Fibroblast of skin of back (primary cell): ENCODE data around the gene RERE.

ENCODE experiments used
- DNase-seq: peaks from one replicate; pipeline ENCODE4 v3.0.0-alpha.2; 2013

The RERE gene

DNA sequence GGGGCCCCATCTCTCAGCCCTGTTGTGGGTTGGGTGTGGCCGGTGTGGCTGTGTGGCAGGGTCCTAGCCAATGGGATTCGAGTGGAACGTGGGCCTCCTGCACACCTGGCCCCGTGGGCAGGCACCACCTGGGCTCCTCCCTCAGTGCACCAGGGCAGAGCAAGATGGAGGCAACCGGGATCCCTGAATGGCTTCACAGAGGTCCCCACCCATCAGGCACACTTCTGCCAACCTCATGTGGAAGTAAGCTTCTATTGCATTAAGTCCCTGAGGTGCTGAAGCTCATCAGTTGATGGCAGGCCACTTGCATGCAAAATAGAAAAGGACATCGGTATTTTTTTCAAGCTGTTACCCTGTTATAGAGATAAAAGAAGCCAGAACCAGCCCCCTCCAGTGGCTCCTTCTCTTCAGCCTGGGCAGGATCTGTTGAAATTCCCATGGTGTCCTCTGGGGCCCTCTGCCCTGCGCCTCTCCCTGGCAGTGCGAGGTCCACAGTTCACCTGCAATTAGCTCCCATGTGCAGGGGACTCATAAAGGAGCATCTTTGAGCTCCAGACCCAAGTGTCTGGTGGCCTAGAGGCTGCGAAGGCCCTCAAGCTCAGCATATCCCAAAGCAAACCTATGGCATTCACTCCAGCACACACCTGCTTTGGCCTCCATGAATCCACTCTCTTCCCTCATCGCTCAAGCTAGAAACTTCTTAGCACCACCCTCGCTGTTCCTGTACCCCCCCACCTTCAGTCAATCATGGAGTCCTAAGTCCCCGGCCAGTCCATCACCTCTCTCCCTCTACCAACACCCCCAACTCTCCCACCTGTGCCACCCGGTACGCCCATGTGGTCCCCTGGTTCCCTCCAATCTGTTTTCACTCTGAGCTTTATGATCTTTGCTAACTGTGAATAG lies 501.6 kb downstream of the RERE start:
- no peak for DNase-seq

DNA sequence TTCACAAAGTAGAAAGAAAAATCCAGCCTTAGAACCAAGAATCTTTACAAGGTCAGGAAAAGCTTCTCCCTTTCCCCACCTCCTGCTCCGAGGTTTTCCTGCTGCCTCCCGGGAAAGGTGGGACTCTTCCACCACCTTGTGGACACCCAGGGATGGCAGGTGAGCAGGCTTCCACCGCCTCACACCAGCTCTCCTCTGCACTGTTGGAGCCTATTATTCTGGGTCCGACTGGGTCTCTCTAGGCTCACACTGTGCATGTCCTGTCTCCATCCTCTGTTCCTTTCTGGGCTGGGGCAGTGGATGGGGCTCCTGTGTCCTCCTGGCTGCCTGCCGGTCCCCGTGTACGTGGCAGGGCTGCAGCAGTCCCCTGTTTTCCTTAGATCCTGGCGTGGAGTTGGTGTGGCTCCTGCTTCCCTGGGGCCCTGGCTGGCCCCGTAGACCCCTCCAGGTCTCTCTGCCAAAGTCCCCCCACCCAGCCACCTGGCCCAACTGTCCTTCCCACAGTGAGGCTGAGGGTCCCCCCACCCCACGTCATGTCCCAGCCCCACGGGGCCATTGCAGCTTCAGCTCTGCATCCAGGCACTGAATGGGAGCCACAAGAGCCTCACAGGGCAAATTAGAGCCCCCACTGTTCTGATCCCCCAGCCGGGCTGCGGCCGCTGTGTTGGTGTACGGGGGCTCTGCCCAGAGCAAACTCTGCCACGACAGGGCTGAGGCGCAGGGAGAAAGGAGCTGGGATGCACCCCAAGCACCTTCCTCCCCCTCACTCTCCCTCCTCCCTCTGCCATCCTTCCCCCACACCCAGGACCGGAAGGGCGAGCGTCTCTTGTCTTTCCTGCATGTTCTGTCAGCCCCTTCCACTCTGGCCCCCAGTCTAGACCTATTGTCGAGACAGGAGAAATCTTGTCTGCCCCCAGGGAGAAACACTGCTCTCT lies 502.8 kb downstream of the RERE start:
- DNase-seq, result peak; percentile 78

DNA sequence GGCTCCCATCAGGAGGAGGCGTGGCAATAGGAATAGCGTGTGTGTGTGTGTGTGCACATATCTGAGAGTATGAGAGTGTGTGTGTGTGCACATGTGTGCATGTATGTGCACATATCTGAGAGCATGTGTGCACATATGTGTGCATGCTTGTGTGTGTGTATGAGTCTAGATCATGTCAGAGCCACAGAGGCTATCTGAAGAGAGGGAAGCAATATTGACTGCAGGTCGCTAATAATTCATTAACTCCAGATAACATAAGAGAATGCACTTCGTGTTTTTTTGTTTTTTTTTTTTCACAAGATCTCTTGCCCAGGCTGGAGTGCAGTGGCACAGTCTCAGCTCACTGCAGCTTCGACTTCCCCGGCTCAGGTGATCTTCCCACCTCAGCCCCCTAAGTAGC lies 504.2 kb downstream of the RERE start:
- no peak for DNase-seq

DNA sequence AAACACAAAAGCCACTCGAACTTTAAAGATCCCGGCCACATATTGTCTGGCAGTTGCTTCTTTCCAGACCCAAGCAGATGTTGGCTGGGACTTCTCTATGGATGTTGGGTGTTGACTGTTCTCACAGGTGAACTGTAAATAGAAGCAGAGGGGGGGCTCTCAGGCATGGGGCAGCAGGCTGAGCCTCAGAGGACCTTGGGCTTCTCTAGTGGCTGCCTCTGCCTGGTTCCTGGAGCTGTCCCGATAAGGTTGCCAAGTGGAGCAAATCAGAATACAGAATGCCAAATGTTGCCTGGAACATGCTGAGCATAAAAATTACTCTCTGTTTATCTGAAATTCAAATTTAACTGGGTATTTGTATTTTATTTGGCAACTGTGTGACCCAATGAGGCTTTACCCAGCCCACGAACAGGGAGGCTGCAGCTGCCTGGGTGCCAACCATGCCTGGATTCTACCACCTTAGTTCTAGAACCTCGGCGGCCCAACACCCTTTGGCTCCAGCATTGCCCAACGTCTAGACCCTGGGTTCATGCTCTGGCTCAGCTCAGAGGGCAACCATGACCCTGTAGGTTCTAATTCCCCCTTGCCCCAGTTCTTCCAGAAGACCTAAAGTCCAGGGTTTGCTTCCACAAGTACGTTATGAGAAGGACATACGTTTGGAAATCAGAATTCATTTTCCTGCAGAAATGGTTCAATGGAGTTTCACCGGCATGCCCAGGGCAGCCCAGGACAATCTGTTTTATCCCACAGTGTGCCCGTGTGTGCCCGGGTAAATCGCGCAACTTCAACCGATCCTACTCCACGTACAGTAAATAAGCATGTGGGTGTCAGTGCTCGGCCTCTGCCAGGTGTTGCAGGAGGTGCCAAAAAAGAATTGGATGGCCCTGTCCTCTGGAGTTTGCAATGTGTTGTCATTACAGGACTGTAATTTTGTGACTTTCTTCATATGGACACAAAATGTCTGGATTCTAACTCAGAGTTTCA lies 504.9 kb downstream of the RERE start:
- no peak for DNase-seq

DNA sequence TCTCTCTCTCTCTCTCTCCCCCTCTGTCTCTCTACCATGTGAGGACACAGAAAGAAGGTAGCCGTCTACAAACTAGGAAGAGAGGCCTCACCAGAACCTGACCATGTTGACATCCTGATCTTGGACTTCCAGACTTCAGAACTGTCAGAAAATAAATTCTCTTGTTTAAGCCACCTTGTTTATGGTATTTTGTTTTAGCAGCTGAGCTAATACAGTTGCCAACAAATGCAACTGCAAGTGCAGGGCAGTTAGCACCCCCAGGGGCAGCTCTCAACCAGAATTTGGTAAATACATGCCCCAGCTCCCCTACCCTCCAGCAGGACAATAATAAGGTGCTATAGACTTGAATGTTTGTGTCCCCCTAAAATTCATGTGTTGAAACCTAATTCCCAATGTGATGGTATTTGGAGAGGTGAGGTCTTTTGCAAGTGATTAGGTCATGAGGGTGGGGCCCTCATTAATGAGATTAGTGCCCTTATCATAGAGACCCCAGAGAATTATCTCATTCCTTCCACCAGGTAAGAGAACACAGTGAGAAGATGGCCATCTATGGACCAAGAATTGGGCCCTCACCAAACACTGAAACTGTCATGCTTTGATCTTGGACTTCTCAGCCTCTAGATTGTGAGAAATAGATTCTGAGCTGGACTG lies 506.2 kb downstream of the RERE start:
- no peak for DNase-seq

DNA sequence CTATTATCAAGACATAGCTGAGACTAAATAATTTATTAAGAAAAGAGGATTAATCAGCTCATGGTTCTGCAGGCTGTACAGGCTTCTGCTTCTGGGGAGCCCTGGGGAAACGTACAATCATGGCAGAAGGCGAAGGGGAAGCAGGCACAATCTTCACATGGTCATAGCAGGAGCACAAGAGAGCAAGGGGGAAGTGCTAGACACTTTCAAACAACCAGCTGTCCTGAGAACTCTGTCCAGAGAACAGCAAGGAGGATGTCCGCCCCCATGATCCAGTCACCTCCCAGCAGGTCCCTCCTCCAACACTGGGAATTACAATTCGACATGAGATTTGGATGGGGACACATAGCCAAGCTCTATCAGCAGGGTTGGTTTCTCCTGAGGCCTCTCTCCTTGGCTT lies 509.8 kb downstream of the RERE start:
- no peak for DNase-seq

DNA sequence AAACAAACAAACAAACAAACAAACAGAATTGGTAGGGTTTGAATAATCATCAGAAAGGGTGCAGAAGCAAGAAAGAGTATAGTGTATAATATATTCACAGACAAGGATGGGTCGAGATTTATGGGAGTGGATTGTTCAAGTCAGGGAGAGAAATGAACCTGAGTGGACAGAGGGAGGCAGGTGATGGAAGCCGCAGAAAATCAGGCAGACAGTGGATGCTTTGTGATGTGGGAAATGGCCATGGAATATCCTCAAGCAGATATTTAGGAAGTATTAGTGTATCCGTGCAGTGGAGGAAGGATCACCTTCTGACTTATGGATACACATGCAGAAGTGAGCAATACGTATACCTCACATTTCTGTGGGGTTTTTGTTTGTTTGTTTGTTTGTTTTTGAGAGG lies 513.6 kb downstream of the RERE start:
- no peak for DNase-seq

DNA sequence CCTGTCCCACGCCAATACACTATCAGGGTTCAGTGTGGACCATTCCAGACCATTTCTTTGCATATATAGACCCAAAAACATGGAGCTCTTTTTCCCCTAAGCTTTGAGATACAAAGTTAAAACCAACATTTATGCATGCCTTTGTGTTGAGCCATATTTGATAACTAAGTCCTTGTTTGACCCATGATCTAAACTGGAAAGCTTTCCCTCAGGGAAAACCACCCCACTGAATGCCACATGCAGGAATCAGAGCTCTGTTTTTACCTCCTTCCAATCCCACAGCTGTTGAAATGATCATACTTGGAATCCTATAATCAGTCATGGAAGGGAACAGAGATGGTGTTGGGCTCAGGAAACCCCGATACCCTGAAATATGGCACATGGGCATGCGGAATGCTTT lies 514.3 kb downstream of the RERE start:
- DNase-seq, result peak; percentile 84
